Fibroblast of skin of scalp (primary cell): Measurements from ENCODE around the gene NID1. TPM values are rescaled to one million over a fixed set of nuclear protein-coding genes. Genes with fewer than 3 reads are reported as not detected.

Source experiments
- DNase-seq: peaks from one replicate; pipeline ENCODE4 v3.0.0-alpha.2; 2013
- polyA plus RNA-seq, 2 experiments: library from polyadenylated mRNA; unstranded; fragments of 120-200 nt; gene quantifications; one replicate each; pipeline ENCODE4 v1.2.1, GENCODE V29; 2013; ENCODE audit not compliant: insufficient read length in 2 of 2

Gene NID1
- 135 TPM for polyA plus RNA-seq (2013, experiment 1 of 2; ENCODE audit: insufficient read length)
- polyA plus RNA-seq (2013, experiment 2 of 2; ENCODE audit: insufficient read length): 142 TPM

- peak; percentile 87 for DNase-seq
Observed at GRCh38 chr1:236064674-236065508, at the start of gene NID1. NID1 (minus strand) TSS chr1:236065090; CDS start chr1:236065079, 11 bp downstream.

GRCh38 chr1:236114076-236114747 is 49.3 kb upstream of the NID1 start:
- no peak for DNase-seq

- DNase-seq: no peak
Observed at GRCh38 chr1:236113324-236114032, 48.6 kb upstream of the NID1 start.

GRCh38 chr1:236112332-236112627 is 47.4 kb upstream of the NID1 start:
- no peak for DNase-seq

GRCh38 chr1:236111527-236112331 is 46.8 kb upstream of the NID1 start:
- DNase-seq: no peak

- DNase-seq: no peak
Observed at GRCh38 chr1:236110137-236110536, 45.2 kb upstream of the NID1 start.

- no peak for DNase-seq
Observed at GRCh38 chr1:236108027-236108648, 43.2 kb upstream of the NID1 start.

GRCh38 chr1:236107121-236107907 is 42.4 kb upstream of the NID1 start:
- DNase-seq: no peak

- peak; percentile 58 for DNase-seq
Observed at GRCh38 chr1:236103646-236104218, 38.8 kb upstream of the NID1 start.

GRCh38 chr1:236103059-236103458 is 38.2 kb upstream of the NID1 start:
- DNase-seq: no peak

- no peak for DNase-seq
Observed at GRCh38 chr1:236102611-236103010, 37.7 kb upstream of the NID1 start.

GRCh38 chr1:236101233-236102200 is 36.6 kb upstream of the NID1 start:
- DNase-seq: no peak

- DNase-seq: no peak
Observed at GRCh38 chr1:236100799-236101198, 35.9 kb upstream of the NID1 start.

- peak; percentile 47 for DNase-seq
Observed at GRCh38 chr1:236099355-236099974, 34.6 kb upstream of the NID1 start.

- DNase-seq: no peak
Observed at GRCh38 chr1:236098267-236098666, 33.4 kb upstream of the NID1 start.

GRCh38 chr1:236096660-236097482 is 32.0 kb upstream of the NID1 start:
- peak; percentile 17 for DNase-seq

GRCh38 chr1:236095705-236096520 is 31.0 kb upstream of the NID1 start:
- no peak for DNase-seq
